Measurements from ENCODE around the gene HTT-AS.
A peak's percentile ranks its signal among the peaks of the same experiment; 100 is the strongest.

Gene HTT-AS

GRCh38 chr4:3083732-3084131 lies 9.4 kb upstream of the HTT-AS start:
- TF ChIP-seq, protein P1, sequence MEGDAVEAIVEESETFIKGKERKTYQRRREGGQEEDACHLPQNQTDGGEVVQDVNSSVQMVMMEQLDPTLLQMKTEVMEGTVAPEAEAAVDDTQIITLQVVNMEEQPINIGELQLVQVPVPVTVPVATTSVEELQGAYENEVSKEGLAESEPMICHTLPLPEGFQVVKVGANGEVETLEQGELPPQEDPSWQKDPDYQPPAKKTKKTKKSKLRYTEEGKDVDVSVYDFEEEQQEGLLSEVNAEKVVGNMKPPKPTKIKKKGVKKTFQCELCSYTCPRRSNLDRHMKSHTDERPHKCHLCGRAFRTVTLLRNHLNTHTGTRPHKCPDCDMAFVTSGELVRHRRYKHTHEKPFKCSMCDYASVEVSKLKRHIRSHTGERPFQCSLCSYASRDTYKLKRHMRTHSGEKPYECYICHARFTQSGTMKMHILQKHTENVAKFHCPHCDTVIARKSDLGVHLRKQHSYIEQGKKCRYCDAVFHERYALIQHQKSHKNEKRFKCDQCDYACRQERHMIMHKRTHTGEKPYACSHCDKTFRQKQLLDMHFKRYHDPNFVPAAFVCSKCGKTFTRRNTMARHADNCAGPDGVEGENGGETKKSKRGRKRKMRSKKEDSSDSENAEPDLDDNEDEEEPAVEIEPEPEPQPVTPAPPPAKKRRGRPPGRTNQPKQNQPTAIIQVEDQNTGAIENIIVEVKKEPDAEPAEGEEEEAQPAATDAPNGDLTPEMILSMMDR (IDR thresholded peaks at IDR 0.05; ENCODE audit: low read depth, low read length), result no peak
- TF ChIP-seq POLR2A (IDR thresholded peaks at IDR 0.05; ENCODE audit: extremely low read depth, insufficient read length) (no peak), MYC (IDR thresholded peaks at IDR 0.05; ENCODE audit: low read depth, low read length) (no peak)
- TF ChIP-seq, protein P2, sequence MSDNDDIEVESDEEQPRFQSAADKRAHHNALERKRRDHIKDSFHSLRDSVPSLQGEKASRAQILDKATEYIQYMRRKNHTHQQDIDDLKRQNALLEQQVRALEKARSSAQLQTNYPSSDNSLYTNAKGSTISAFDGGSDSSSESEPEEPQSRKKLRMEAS (IDR thresholded peaks at IDR 0.05; ENCODE audit: low read depth, low read length), result no peak
- no peak for DNase-seq (ENCODE audit: low read depth)
- H3K4me3 ChIP-seq (ENCODE audit: low read depth, low read length), result no peak overlapping the region

DNA sequence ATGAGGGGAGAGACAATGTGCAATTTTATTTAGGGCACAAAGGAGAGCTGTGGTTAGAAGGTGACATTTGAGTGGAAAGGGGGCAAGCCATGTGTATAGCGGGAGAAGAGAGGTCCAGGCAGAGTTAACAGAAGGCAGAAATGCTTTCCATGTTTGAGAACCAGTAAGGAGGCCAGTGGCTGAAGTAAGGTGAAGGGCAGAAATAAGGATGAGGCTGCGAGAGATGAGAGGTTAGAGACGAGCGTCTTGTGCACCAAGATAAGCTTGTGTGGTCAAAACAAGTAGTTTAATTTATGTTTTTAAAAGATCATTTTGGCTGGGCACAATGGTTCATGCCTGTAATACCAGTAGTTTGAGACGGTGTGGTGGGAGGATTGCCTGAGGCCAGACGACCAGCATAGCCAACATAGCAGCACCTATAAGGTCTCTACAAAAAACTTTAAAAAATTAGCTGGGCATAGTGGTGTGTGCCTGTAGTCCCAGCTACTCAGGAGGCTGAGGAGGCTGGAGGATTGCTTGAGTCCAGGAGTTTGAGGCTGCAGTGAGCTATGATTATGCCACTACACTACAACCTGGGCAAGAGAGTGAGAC lies 8.7 kb upstream of the HTT-AS start:
- DNase-seq (ENCODE audit: low read depth), result no peak
- TF ChIP-seq MYC (IDR thresholded peaks at IDR 0.05; ENCODE audit: low read depth, low read length), result no peak
- no peak for TF ChIP-seq POLR2A (IDR thresholded peaks at IDR 0.05; ENCODE audit: extremely low read depth, insufficient read length)
- TF ChIP-seq, protein P1 (IDR thresholded peaks at IDR 0.05; ENCODE audit: low read depth, low read length), result no peak
- TF ChIP-seq, protein P2 (IDR thresholded peaks at IDR 0.05; ENCODE audit: low read depth, low read length), result no peak
- no peak overlapping the region for H3K4me3 ChIP-seq (ENCODE audit: low read depth, low read length)

DNA sequence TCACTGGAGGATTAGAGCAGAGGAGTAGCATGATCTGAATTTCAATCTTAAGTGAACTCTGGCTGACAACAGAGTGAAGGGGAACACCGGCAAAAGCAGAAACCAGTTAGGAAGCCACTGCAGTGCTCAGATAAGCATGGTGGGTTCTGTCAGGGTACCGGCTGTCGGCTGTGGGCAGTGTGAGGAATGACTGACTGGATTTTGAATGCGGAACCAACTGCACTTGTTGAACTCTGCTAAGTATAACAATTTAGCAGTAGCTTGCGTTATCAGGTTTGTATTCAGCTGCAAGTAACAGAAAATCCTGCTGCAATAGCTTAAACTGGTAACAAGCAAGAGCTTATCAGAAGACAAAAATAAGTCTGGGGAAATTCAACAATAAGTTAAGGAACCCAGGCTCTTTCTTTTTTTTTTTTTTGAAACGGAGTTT lies 5.4 kb upstream of the HTT-AS start:
- H3K4me3 ChIP-seq (ENCODE audit: low read depth, low read length), result no peak overlapping the region
- no peak for DNase-seq (ENCODE audit: low read depth)
- no peak for TF ChIP-seq POLR2A (IDR thresholded peaks at IDR 0.05; ENCODE audit: extremely low read depth, insufficient read length)
- TF ChIP-seq, protein P1 (IDR thresholded peaks at IDR 0.05; ENCODE audit: low read depth, low read length), result no peak
- TF ChIP-seq, protein P2 (IDR thresholded peaks at IDR 0.05; ENCODE audit: low read depth, low read length), result no peak
- TF ChIP-seq MYC (IDR thresholded peaks at IDR 0.05; ENCODE audit: low read depth, low read length), result no peak

- no peak overlapping the region for H3K4me3 ChIP-seq (ENCODE audit: low read depth, low read length)
- DNase-seq (ENCODE audit: low read depth), result no peak
- no peak for TF ChIP-seq POLR2A (IDR thresholded peaks at IDR 0.05; ENCODE audit: extremely low read depth, insufficient read length)
- TF ChIP-seq, protein P1 (IDR thresholded peaks at IDR 0.05; ENCODE audit: low read depth, low read length), result no peak
- TF ChIP-seq MYC (IDR thresholded peaks at IDR 0.05; ENCODE audit: low read depth, low read length), result no peak
- TF ChIP-seq, protein P2 (IDR thresholded peaks at IDR 0.05; ENCODE audit: low read depth, low read length), result no peak
Measured at GRCh38 chr4:3077796-3078195, 3.5 kb upstream of the HTT-AS start.

GRCh38 chr4:3075652-3075981 lies 1.3 kb upstream of the HTT-AS start:
- peak overlapping the region; percentile 82 for H3K4me3 ChIP-seq (ENCODE audit: low read depth, low read length)
- DNase-seq (ENCODE audit: low read depth), result no peak
- TF ChIP-seq, protein P2 (IDR thresholded peaks at IDR 0.05; ENCODE audit: low read depth, low read length), result no peak
- TF ChIP-seq, protein P1 (IDR thresholded peaks at IDR 0.05; ENCODE audit: low read depth, low read length), result no peak
- TF ChIP-seq POLR2A (IDR thresholded peaks at IDR 0.05; ENCODE audit: extremely low read depth, insufficient read length), result no peak
- TF ChIP-seq MYC (IDR thresholded peaks at IDR 0.05; ENCODE audit: low read depth, low read length), result no peak

All from NB4 (cell line).